Ectodermal cell (in vitro differentiated cells): ENCODE measurements around the gene MTUS2.
"Not testable (repeated sequence)": the region's sequence is repeated elsewhere in the genome, so short reads cannot be mapped to it uniquely, and the experiment has no call there.

Experiments used
- H3K27ac ChIP-seq: 2 replicates; pipeline ENCODE4 v1.7.0; 2013; ENCODE audit warnings: mild to moderate bottlenecking, low read depth, low read length; ENCODE audit not compliant: insufficient read depth, poor library complexity, severe bottlenecking
- H3K27me3 ChIP-seq: 2 replicates; pipeline ENCODE4 v1.7.0; 2013; ENCODE audit warnings: mild to moderate bottlenecking, low read length; ENCODE audit not compliant: insufficient read depth, control insufficient read depth, poor library complexity, severe bottlenecking
- H3K36me3 ChIP-seq: one replicate; pipeline ENCODE4 v1.7.0; 2013; ENCODE audit warnings: low read length; ENCODE audit not compliant: control insufficient read depth, insufficient read depth
- H3K4me1 ChIP-seq: one replicate; pipeline ENCODE4 v1.7.0; 2013; ENCODE audit warnings: low read length; ENCODE audit not compliant: control insufficient read depth, insufficient read depth
- H3K4me3 ChIP-seq: 2 replicates; pipeline ENCODE4 v1.7.0; 2013; ENCODE audit warnings: low read depth, low read length, control low read depth; ENCODE audit not compliant: insufficient read depth
- H3K9me3 ChIP-seq: 2 replicates; pipeline ENCODE4 v1.7.0; 2013; ENCODE audit warnings: mild to moderate bottlenecking, low read length, moderate library complexity; ENCODE audit not compliant: control insufficient read depth
- WGBS, 2 experiments: methylation state at CpG; one replicate each; pipeline ENCODE4 v1.1.7; 2013; ENCODE audit warnings: missing lambda C conversion rate in 2 of 2; 5-methylcytosine and 5-hydroxymethylcytosine counted together

MTUS2 gene

GRCh38 chr13:29317828-29318227 is 497.7 kb downstream of the MTUS2 start:
- peaks cover 4% of the 10 kb centered on the region for H3K9me3 ChIP-seq
- H3K27ac ChIP-seq: no peak overlapping the region
- H3K27me3 ChIP-seq: no peaks in the 10 kb centered on the region
- no peaks in the 10 kb centered on the region for H3K4me1 ChIP-seq
- no peak overlapping the region for H3K4me3 ChIP-seq
- 66 to 84% methylated on average over 5 of the region's 5 CpGs for WGBS, 2 experiments
- H3K36me3 ChIP-seq: no peaks in the 10 kb centered on the region

GRCh38 chr13:29318741-29319140 is 498.6 kb downstream of the MTUS2 start:
- Histone ChIP-seq H3K27me3 (no peaks in the 10 kb centered on the region), H3K27ac (no peak overlapping the region), H3K36me3 (no peaks in the 10 kb centered on the region), H3K4me1 (no peaks in the 10 kb centered on the region), H3K9me3 (peaks cover 4% of the 10 kb centered on the region), H3K4me3 (no peak overlapping the region)
- 76 to 81% methylated on average over 5 to 6 of the region's 6 CpGs for WGBS, 2 experiments

GRCh38 chr13:29319451-29319850 is 499.3 kb downstream of the MTUS2 start:
- H3K4me1 ChIP-seq: no peaks in the 10 kb centered on the region
- H3K27ac ChIP-seq: no peak overlapping the region
- H3K9me3 ChIP-seq: peaks cover 5% of the 10 kb centered on the region
- H3K36me3 ChIP-seq: no peaks in the 10 kb centered on the region
- no peaks in the 10 kb centered on the region for H3K27me3 ChIP-seq
- WGBS, 2 experiments: 63 to 67% methylated on average over 9 of the region's 9 CpGs
- no peak overlapping the region for H3K4me3 ChIP-seq

- WGBS, 2 experiments: 87 to 90% methylated on average over 9 of the region's 9 CpGs
- H3K9me3 ChIP-seq: peaks cover 5% of the 10 kb centered on the region
- H3K36me3 ChIP-seq: no peaks in the 10 kb centered on the region
- H3K27ac ChIP-seq: no peak overlapping the region
- H3K27me3 ChIP-seq: no peaks in the 10 kb centered on the region
- no peak overlapping the region for H3K4me3 ChIP-seq
- H3K4me1 ChIP-seq: no peaks in the 10 kb centered on the region
Observed at GRCh38 chr13:29323954-29324353, 503.8 kb downstream of the MTUS2 start.

GRCh38 chr13:29324601-29325000 is 504.5 kb downstream of the MTUS2 start:
- Histone ChIP-seq H3K9me3 (peaks cover 5% of the 10 kb centered on the region), H3K4me3 (no peak overlapping the region), H3K27me3 (no peaks in the 10 kb centered on the region), H3K27ac (no peak overlapping the region), H3K4me1 (no peaks in the 10 kb centered on the region), H3K36me3 (no peaks in the 10 kb centered on the region)
- WGBS, 2 experiments: 89 to 94% methylated on average over 1 of the region's 1 CpG

GRCh38 chr13:29328501-29328900 is 508.4 kb downstream of the MTUS2 start:
- Histone ChIP-seq H3K27ac (no peak overlapping the region), H3K36me3 (no peaks in the 10 kb centered on the region), H3K9me3 (peaks cover 5% of the 10 kb centered on the region), H3K4me3 (no peak overlapping the region), H3K4me1 (no peaks in the 10 kb centered on the region), H3K27me3 (no peaks in the 10 kb centered on the region)
- WGBS, 2 experiments: 62 to 70% methylated on average over 2 of the region's 2 CpGs

- no peaks in the 10 kb centered on the region for H3K36me3 ChIP-seq
- H3K4me1 ChIP-seq: no peaks in the 10 kb centered on the region
- no peaks in the 10 kb centered on the region for H3K9me3 ChIP-seq
- H3K4me3 ChIP-seq: no peak overlapping the region
- H3K27ac ChIP-seq: no peak overlapping the region
- no peaks in the 10 kb centered on the region for H3K27me3 ChIP-seq
- 76 to 77% methylated on average over 7 of the region's 7 CpGs for WGBS, 2 experiments
Observed at GRCh38 chr13:29336356-29336755, 516.2 kb downstream of the MTUS2 start.

GRCh38 chr13:29339386-29340272 is 519.5 kb downstream of the MTUS2 start:
- no peak overlapping the region for H3K4me3 ChIP-seq
- WGBS, 2 experiments: 92 to 93% methylated on average over 44 of the region's 44 CpGs
- no peaks in the 10 kb centered on the region for H3K27me3 ChIP-seq
- H3K27ac ChIP-seq: no peak overlapping the region
- no peaks in the 10 kb centered on the region for H3K36me3 ChIP-seq
- no peaks in the 10 kb centered on the region for H3K9me3 ChIP-seq
- no peaks in the 10 kb centered on the region for H3K4me1 ChIP-seq

GRCh38 chr13:29345860-29346582 is 525.9 kb downstream of the MTUS2 start:
- H3K9me3 ChIP-seq, H3K4me1 ChIP-seq, H3K36me3 ChIP-seq, H3K27me3 ChIP-seq, H3K4me3 ChIP-seq, H3K27ac ChIP-seq: not testable (repeated sequence)
- WGBS, 2 experiments: 71 to 72% methylated on average over 5 to 6 of the region's 7 CpGs

GRCh38 chr13:29355029-29355428 is 534.9 kb downstream of the MTUS2 start:
- WGBS, 2 experiments: 93 to 95% methylated on average over 5 to 6 of the region's 6 CpGs
- no peaks in the 10 kb centered on the region for H3K9me3 ChIP-seq
- H3K4me3 ChIP-seq: no peak overlapping the region
- no peaks in the 10 kb centered on the region for H3K4me1 ChIP-seq
- H3K27ac ChIP-seq: no peak overlapping the region
- H3K27me3 ChIP-seq: no peaks in the 10 kb centered on the region
- no peaks in the 10 kb centered on the region for H3K36me3 ChIP-seq
